RWPE2 (cell line): ENCODE data around the gene GPR142.

Experiments used
- ATAC-seq: fragments of 200-7000 bp; cut with Tn5 transposase; 3 replicates; pipeline ENCODE4 v1.9.1; 2021; ENCODE audit warnings: low read depth
- DNase-seq: peaks from one replicate; pipeline ENCODE4 v3.0.0-alpha.2; 2020; ENCODE audit warnings: low spot score
- H3K27ac ChIP-seq: fragments of 450-650 bp; 2 replicates; pipeline ENCODE4 v1.5.1; 2017; ENCODE audit warnings: mild to moderate bottlenecking; ENCODE audit not compliant: poor library complexity, severe bottlenecking
- H3K27me3 ChIP-seq: fragments of 250-450 bp; sonication (Bioruptor Pico); 2 replicates; pipeline ENCODE4 v1.5.1; 2021; ENCODE audit warnings: mild to moderate bottlenecking, moderate library complexity; ENCODE audit not compliant: insufficient read depth, poor library complexity, severe bottlenecking
- H3K36me3 ChIP-seq: fragments of 250-450 bp; sonication (Bioruptor Pico); 2 replicates; pipeline ENCODE4 v1.5.1; 2020; ENCODE audit warnings: low read depth, mild to moderate bottlenecking, moderate library complexity
- H3K4me1 ChIP-seq: fragments of 250-450 bp; sonication (Bioruptor Pico); 2 replicates; pipeline ENCODE4 v1.5.1; 2021; ENCODE audit warnings: mild to moderate bottlenecking, moderate library complexity; ENCODE audit not compliant: insufficient read depth, poor library complexity, severe bottlenecking
- H3K4me3 ChIP-seq: fragments of 250-450 bp; sonication (Bioruptor Pico); 2 replicates; pipeline ENCODE4 v1.5.1; 2021; ENCODE audit warnings: mild to moderate bottlenecking, moderate library complexity; ENCODE audit not compliant: severe bottlenecking
- H3K9me3 ChIP-seq: fragments of 250-450 bp; sonication (Bioruptor Pico); 2 replicates; pipeline ENCODE4 v1.5.1; 2021; ENCODE audit warnings: mild to moderate bottlenecking, moderate library complexity; ENCODE audit not compliant: severe bottlenecking
- CTCF ChIP-seq: fragments of 450-650 bp; IDR thresholded peaks from one replicate; pipeline ENCODE4 v1.5.1; 2017; ENCODE audit warnings: mild to moderate bottlenecking, moderate library complexity; ENCODE audit not compliant: poor library complexity, severe bottlenecking

Gene GPR142

GRCh38 chr17:74413491-74413890 lies 46.2 kb downstream of the GPR142 start:
- H3K27me3 ChIP-seq, result no peaks in the 10 kb centered on the region
- no peak for TF ChIP-seq CTCF
- no peak overlapping the region for H3K27ac ChIP-seq
- peaks cover 3% of the 10 kb centered on the region for H3K4me1 ChIP-seq
- DNase-seq (no peak), ATAC-seq (no peak)
- H3K9me3 ChIP-seq, result no peaks in the 10 kb centered on the region
- H3K4me3 ChIP-seq, result no peak overlapping the region
- no peaks in the 10 kb centered on the region for H3K36me3 ChIP-seq

- no peak overlapping the region for H3K27ac ChIP-seq
- no peaks in the 10 kb centered on the region for H3K9me3 ChIP-seq
- ATAC-seq, result no peak
- H3K36me3 ChIP-seq, result no peaks in the 10 kb centered on the region
- no peak for TF ChIP-seq CTCF
- H3K4me1 ChIP-seq, result peaks cover 3% of the 10 kb centered on the region
- H3K4me3 ChIP-seq, result no peak overlapping the region
- DNase-seq, result no peak
- H3K27me3 ChIP-seq, result no peaks in the 10 kb centered on the region
Measured at GRCh38 chr17:74414510-74414909, 47.2 kb downstream of the GPR142 start.

GRCh38 chr17:74415608-74416396 lies 48.5 kb downstream of the GPR142 start:
- H3K9me3 ChIP-seq, result no peaks in the 10 kb centered on the region
- H3K4me1 ChIP-seq, result peaks cover 3% of the 10 kb centered on the region
- no peaks in the 10 kb centered on the region for H3K36me3 ChIP-seq
- TF ChIP-seq CTCF, result no peak
- ATAC-seq, result no peak
- H3K4me3 ChIP-seq, result no peak overlapping the region
- H3K27me3 ChIP-seq, result no peaks in the 10 kb centered on the region
- DNase-seq, result no peak
- H3K27ac ChIP-seq, result no peak overlapping the region

GRCh38 chr17:74417178-74418045 lies 50.1 kb downstream of the GPR142 start:
- Histone ChIP-seq H3K9me3 (no peaks in the 10 kb centered on the region), H3K27ac (no peak overlapping the region)
- peak; percentile 95 for ATAC-seq

More at GRCh38 chr17:74417178-74418045, 50.1 kb downstream of the GPR142 start:
- Histone ChIP-seq H3K36me3 (no peaks in the 10 kb centered on the region), H3K27me3 (no peaks in the 10 kb centered on the region), H3K4me3 (no peak overlapping the region), H3K4me1 (peaks cover 3% of the 10 kb centered on the region)
- TF ChIP-seq CTCF, result no peak
- DNase-seq, result no peak
